ENCODE data around the gene ICOS. TPM values are rescaled to one million over a fixed set of nuclear protein-coding genes. Genes with fewer than 3 reads are reported as not detected.

ICOS gene
- total RNA-seq, 1 experiment from 2014 or later, result not detected

GRCh38 chr2:203909261-203909967, 27.1 kb upstream of the ICOS start:
- Mint-ChIP-seq H3K4me1 (peaks cover 0 to 8% of the 10 kb centered on the region in 2 experiments; a peak in 2 of 4 replicates), H3K27me3 (ENCODE audit: low read depth) (no peaks in the 10 kb centered on the region), H3K27ac (no peak overlapping the region), H3K36me3 (ENCODE audit: insufficient read depth in 1 of 3, low read depth in 3 of 3) (no peaks in the 10 kb centered on the region), H3K9me3 (no peaks in the 10 kb centered on the region), H3K4me3 (no peak overlapping the region)
- Histone ChIP-seq H3K23ac (ENCODE audit: insufficient read length, low read depth, low read length) (no peak overlapping the region), H3K4ac (ENCODE audit: low read depth, low read length) (no peak overlapping the region), H3K79me2 (ENCODE audit: insufficient read depth, low read length) (no peaks in the 10 kb centered on the region), H3K4me1 (ENCODE audit: insufficient read depth, low read length) (peaks cover 5% of the 10 kb centered on the region; the same call in 1 of the 2 replicates), H3K79me1 (ENCODE audit: insufficient read depth, low read depth, low read length, poor library complexity, severe bottlenecking) (no peaks in the 10 kb centered on the region), H4K8ac (replicated peaks; ENCODE audit: insufficient read length, low read depth, low read length) (no peak overlapping the region), H3K9ac (ENCODE audit: extremely low read depth, insufficient read length, low read length) (no peak overlapping the region), H3T11ph (ENCODE audit: low read length) (no peak overlapping the region), H4K5ac (ENCODE audit: insufficient read length, low read depth, low read length) (no peak overlapping the region), H2BK12ac (ENCODE audit: insufficient read length, low read depth, low read length) (no peak overlapping the region), H3K9me3 (ENCODE audit: control insufficient read depth, low read depth, low read length) (no peaks in the 10 kb centered on the region), H3K27ac (ENCODE audit: insufficient read length, low read depth, low read length) (no peak overlapping the region), H4K20me1 (ENCODE audit: control insufficient read depth, insufficient read depth, insufficient read length) (no peaks in the 10 kb centered on the region), H3K27me3 (ENCODE audit: insufficient read depth, low read length) (no peaks in the 10 kb centered on the region), H3K56ac (ENCODE audit: insufficient read length, low read depth, low read length) (no peak overlapping the region), H2AFZ (ENCODE audit: low read length) (no peak overlapping the region), H3K23me2 (ENCODE audit: insufficient read length, low read depth, low read length, poor library complexity, severe bottlenecking) (no peaks in the 10 kb centered on the region), H3K18ac (ENCODE audit: insufficient read length, low read depth, low read length) (no peak overlapping the region), H2BK5ac (ENCODE audit: insufficient read length, low read length) (no peak overlapping the region), H3K14ac (ENCODE audit: insufficient read depth, low read length) (no peak overlapping the region), H2BK15ac (ENCODE audit: low read depth, low read length) (no peak overlapping the region), H3K4me2 (ENCODE audit: insufficient read depth, insufficient read length, low read length) (no peak overlapping the region), H2BK120ac (ENCODE audit: low read depth, low read length, poor library complexity, severe bottlenecking) (no peak overlapping the region), H2AK5ac (ENCODE audit: insufficient read length, low read length) (no peak overlapping the region), H4K91ac (ENCODE audit: insufficient read length, low read depth, low read length) (no peak overlapping the region), H2BK20ac (ENCODE audit: low read depth, low read length, poor library complexity, severe bottlenecking) (no peak overlapping the region)
- DNase-seq, result no peak
- no CpG with 5 or more reads among the region's 8 CpGs for WGBS (ENCODE audit: extremely low coverage, insufficient read length, low lambda C conversion rate)
- TF ChIP-seq, protein P1, sequence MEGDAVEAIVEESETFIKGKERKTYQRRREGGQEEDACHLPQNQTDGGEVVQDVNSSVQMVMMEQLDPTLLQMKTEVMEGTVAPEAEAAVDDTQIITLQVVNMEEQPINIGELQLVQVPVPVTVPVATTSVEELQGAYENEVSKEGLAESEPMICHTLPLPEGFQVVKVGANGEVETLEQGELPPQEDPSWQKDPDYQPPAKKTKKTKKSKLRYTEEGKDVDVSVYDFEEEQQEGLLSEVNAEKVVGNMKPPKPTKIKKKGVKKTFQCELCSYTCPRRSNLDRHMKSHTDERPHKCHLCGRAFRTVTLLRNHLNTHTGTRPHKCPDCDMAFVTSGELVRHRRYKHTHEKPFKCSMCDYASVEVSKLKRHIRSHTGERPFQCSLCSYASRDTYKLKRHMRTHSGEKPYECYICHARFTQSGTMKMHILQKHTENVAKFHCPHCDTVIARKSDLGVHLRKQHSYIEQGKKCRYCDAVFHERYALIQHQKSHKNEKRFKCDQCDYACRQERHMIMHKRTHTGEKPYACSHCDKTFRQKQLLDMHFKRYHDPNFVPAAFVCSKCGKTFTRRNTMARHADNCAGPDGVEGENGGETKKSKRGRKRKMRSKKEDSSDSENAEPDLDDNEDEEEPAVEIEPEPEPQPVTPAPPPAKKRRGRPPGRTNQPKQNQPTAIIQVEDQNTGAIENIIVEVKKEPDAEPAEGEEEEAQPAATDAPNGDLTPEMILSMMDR (conservative IDR thresholded peaks at IDR 0.05), result peak; percentile 81
